Medulla oblongata (tissue), 1 donor: ENCODE measurements around the gene FBLN7.
"Not testable (repeated sequence)": the region's sequence is repeated elsewhere in the genome, so short reads cannot be mapped to it uniquely, and the experiment has no call there.

Experiments used
- DNase-seq: peaks from one replicate; pipeline ENCODE4 v3.0.0-alpha.2; 2015; ENCODE audit errors: extremely low spot score

FBLN7 gene

DNA sequence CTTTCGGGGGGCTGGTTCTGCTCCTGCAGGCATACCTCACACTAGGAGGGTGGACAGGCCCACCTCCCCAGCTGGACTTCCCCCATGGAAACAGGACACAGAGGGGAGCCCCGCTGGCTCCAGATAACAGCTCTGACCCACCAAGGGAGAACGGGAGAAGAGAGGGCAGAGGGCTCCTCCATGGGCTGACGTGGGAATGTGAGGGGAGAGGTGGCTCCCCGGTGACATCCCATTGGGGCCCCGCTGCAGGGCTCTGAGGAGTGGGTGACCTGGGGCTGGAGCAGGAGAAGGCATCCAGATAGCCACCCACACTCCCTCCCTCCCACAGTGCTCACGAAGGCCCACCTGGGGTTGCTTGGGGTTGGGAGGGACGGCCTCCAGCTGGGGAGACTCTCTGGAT, 45.9 kb downstream of the FBLN7 start:
- no peak for DNase-seq

DNA sequence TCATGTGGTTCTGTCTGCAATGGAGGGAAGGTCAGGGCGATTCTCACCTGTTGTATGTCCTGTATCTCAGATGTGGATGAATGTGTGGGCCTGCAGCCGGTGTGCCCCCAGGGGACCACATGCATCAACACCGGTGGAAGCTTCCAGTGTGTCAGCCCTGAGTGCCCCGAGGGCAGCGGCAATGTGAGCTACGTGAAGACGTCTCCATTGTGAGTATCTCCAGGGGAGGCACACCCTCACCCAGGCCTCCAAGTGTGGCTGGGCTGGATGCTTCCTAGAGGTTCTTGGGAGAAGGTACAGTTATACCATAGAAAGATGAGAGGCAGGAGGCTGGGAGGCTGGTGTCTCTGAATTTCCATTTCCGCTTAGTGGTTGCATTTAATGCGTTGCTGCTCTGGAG, 46.9 kb downstream of the FBLN7 start:
- no peak for DNase-seq

DNA sequence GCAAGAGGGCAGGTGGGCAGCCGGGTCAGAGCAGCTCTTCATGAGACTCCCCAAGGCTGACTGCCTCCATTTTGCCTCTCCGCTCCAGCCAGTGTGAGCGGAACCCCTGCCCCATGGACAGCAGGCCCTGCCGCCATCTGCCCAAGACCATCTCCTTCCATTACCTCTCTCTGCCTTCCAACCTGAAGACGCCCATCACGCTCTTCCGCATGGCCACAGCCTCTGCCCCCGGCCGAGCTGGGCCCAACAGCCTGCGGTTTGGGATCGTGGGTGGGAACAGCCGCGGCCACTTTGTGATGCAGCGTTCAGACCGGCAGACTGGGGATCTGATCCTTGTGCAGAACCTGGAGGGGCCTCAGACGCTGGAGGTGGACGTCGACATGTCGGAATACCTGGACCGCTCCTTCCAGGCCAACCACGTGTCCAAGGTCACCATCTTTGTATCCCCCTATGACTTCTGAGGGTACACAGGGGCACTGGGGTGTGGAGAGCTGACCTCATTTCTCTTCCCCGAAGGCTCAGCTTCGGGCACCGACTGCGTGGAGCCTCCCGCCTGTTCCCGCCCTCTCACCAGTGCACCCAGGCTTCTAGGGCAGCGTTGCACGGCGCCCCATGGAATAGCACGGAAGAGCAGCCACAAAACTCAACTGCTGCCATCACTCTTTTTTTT, 49.0 kb downstream of the FBLN7 start:
- DNase-seq, result no peak

DNA sequence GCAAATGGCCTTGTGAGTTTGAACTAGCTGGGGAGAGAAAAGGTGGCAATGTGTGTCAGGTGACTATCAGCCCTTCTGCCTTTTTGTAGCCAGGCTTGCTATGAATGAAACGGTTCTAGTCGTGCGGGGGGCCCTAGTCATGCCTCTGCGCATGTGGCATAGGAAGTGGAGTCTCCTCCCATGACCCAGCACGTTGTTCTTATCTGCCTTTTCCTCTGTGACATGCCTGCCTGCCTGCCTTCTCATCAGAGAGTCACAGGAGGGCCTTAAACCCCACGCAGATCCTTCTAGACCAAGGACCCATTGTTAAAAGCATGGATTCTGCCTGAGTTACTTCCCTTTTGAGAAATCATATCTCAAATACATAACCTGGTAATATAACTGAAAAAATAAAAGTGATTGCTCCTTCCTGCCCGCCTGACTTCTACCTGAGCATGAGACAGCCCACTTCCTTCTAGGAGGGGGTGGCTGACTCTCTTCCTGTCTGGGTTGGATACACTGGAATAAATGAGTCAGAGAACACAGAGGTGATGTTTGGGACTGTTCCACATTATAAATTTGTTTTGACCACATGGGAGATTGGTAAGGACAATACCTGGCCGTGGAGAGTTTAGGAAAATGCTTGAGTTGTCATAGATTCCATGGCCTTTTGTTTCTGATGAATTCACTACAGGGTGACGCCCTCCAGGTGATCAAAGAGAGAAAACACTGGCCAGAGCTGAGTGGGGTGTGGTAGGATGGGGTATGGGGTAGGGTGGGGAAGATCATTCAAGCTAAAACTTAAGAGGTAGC, 49.8 kb downstream of the FBLN7 start:
- DNase-seq, result no peak

DNA sequence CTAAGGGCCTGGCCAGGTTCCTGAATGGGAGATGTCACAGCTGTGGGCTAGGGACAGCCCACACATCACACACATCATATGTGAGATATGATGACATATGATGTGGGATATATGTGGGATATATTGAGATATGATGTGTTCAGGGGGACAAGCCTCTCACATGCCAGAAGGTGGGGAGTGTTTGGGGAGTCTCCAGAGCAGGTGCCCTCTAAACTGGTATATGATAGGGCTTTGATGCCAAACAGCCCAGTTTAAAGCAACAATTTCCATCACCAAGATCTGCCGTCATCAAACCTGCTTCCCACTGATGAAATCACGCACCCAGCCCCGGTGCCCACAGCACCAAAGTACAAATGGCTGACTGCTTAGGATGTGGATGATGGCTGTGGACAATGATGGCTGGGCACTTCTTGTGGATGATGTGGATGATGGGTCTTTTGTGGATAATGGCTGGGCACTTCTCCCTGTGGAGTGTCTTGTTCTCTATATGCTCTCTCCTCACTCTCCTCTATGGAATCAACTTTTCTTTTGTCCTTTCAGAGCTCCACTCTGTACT, 50.9 kb downstream of the FBLN7 start:
- no peak for DNase-seq

DNA sequence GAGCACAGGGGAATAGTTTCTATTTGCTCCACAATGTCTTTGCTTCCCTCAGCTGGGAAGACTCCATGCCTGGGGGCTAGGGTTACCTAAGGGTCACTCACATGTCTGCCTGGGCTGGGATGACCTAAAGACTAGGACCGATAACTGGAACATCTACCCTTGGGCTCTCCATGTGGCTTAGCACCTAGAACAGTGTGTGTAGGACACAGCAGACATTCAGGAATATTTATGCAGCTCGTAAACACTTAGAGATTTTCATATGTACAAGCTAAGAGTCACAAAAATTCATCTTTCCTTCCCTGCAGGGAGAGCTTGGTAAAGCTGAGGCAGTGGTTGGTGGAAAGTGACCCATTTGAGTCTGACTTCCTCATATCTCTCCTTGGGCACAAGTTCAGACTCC, 55.8 kb downstream of the FBLN7 start:
- DNase-seq, result no peak

DNA sequence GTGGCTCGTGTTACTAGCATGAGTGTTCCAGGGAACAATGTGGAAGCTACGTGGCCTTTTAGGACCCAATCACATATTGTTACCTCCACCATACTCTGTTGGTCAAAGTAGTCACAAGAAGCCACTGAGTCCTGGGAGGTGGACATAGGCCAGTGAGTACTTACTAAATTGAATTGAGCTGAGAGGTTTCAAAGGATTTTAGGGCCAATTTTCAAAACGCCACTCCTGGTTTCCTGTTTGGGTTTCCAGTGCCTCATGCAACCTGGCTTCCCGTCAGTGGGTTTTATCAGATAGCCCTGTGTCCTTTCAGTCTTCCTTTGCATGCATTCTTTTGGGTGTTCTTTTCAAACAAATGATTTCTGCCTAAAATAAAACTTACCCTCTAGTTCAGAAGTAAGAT, 56.3 kb downstream of the FBLN7 start:
- no peak for DNase-seq

DNA sequence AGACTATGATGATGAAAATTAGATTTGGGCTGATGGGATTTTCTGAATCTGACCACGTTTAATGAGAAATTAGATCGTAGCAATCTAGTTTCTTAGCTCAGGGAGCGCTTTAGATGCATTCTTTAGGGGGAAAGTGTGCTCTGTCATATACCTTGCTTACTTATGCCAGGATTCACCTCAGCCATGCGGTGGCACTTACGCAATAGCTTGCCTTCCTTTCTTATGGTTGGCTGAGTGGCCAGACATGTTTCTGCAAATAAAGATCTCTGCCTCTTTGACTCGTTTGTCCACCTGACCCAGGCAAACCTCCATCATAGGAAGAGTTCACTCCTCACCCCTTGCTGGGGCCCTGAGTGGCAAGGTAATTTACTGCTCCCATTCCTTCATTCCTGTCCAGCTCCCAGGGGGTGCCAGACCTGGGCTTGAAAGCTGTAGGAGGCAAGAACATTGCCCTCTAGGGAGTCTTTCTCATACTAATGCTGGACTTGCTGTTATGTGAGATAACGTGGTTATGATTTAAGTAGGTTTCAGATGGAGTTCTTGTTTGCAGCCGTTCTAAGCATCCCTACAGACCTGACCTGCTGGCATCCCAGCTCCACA, 57.1 kb downstream of the FBLN7 start:
- DNase-seq, result no peak

DNA sequence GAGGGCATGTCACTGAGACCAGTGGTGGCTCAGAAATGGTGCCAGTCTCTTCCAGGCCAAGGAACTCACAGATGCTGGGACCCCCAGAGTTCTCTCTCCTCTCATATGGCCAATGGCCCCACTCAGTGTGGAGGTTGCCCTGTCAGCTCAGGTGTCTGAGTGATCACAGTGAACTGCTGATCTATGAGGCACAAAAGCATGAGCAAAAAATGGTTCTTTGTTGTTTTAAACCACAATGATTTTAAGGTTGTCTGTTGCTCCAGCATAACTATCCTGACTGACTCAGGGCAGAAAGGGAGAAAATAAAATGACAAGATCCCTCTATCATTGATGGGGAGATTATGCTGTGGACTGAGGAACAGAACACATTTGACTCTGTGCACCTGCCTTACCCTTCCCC, 57.8 kb downstream of the FBLN7 start:
- no peak for DNase-seq

DNA sequence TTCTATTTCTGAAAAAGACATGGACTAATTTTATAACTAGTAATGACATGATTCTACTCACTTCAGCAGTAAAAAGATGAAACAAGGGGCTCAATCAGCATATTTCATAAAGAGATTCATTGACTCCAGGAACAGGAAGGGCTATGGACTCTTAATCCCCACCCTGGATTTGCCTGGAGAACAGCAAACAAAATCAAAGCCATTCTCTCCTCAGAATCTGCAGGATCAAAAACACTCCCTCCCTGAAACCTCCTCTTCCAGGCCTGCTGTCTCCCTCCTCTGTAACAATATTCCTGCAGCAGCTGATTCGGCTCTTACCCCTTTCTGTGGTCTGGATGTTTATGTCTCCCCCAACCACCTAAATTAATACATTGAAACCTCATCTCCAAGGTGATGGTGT, 59.7 kb downstream of the FBLN7 start:
- DNase-seq, result no peak

DNA sequence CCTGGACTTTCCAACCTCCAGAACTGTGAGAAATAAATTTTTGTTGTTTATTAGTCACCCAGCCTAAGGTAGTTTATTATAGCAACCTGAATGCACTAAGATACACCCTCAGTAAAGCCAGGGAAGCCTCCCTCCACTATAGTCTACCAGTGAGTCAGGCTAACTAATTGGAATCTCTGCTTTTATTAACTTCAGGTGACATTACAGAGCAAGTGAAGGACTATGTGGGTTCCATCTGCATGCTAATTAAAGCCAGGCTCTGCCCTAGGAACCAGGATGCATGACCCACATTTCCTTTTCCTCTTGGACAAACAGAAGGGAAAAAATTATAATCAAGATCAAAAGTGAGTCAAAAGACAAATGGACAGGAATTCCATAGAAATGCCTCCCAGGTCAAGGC, 60.6 kb downstream of the FBLN7 start:
- DNase-seq, result no peak

DNA sequence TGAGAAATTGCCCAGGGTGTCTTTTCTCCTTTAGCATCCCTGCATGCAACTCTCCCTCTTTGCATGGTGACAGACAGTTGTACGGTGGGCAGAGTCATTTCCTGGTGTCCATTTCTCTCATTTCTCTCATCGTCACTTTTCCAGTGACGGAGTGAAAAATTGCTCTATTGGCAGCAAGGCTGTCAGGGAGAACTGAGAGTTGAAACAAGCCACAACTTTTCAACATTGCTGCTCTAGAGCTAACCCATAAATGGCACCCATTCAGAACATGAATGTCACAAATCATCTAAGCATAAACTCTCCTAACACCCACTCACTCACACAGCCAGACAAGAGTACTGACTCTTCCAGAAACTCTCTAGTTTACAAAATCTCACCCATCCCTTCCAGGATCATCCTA, 61.0 kb downstream of the FBLN7 start:
- DNase-seq, result no peak

DNA sequence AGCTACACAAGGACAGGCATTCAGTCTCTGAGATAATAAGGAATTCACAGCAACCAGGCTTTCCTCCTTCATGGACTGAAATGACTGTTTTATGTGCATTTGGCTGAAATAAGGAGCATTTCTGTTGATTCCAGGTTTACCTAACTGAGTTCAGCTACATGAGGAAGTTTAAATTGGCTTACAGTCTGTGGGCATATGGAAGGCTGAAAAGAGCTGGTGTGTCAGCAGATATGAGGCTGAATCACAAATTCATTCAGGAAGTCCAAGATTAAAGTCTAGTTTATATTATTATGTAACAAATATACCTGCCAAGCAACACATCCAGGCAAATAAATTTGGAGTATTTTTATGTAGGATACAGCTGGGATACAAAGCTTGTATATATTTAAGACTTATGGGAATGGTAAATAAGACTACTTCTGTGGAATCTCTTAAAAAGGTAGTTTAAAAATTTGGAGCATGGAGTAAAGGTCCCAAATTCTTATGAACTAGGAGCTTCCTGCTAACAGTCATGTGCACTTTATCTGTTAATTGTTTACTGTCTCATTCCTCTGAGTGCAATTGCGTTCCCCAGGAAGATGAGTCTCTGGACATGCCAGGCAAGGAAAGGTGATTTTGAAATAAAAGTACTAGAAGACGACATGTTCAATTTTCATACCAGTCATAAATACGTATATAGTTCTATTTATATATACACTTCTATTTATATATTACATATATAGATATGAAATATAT, 63.7 kb downstream of the FBLN7 start:
- DNase-seq, result no peak

DNA sequence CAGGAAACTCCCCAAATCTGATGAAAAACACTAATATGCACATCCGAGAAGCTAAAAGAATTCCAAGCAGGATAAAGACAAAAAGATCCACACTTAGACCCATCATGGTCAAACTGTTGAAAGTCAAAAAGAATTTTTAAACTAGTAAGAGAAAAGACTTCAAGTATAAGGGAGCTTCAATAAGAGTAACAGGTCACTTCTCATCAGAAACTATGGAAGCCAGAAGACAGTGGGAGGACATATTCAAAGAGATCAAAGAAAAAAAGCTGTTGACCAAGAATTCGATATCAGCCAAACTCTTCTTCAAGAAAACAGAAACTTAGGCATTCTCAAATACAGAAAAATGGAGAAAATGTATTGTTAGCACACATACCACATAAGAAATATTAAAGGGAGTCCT, 66.2 kb downstream of the FBLN7 start:
- DNase-seq, result no peak

DNA sequence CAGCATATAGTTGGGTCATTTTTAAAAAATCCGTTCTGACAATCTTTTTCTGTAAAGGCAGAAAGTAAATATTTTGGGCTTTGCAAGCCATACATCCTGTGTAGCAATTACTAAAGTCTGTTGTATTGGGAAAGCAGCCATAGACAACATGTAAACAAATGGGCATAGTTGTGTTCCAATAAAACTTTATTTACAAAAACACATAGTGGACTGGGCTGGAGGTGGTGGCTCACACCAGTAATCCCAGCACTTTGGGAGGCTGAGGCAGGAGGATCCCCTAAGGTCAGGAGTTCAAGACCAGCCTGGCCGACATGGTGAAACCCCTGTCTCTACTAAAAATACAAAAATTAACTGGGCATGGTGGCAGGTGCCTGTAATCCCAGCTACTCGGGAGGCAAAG, 69.7 kb downstream of the FBLN7 start:
- not testable (repeated sequence) for DNase-seq

DNA sequence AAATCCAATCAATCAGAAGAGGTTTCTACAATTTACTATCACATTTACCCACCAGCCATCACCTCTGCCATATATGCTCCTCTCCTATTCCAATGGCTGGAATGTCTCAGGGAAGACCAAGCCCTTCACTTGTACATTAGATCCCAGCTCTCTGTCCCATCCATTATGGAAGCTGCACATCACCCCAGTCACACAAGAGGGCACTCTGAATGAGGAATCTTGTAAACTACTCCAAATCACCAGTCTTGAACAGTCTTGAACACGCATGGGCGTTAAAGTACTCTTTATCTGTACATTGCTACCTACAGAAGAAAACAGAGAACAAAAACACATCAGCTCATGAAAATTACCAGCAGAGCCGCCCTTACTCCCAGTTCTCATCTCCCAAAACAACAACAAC, 78.0 kb downstream of the FBLN7 start:
- DNase-seq, result no peak

DNA sequence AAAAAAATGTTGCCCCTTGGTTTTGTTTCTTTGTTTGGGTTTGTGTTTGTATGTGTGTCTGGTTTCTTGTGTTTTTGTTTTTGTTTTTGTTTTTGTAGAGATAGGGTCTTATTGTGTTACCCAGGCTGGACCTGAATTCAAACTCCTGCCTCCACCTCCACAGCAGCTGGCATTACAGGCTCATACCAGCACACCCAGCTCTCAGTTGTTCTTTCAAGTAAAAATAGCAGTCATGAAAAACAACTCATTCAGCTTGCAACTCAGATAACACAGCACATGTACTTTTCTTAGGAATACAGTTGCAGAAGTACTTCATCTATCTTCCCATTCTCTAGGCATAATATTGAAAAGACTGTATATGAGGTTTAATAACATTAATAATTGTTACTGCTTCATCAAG, 79.7 kb downstream of the FBLN7 start:
- no peak for DNase-seq

DNA sequence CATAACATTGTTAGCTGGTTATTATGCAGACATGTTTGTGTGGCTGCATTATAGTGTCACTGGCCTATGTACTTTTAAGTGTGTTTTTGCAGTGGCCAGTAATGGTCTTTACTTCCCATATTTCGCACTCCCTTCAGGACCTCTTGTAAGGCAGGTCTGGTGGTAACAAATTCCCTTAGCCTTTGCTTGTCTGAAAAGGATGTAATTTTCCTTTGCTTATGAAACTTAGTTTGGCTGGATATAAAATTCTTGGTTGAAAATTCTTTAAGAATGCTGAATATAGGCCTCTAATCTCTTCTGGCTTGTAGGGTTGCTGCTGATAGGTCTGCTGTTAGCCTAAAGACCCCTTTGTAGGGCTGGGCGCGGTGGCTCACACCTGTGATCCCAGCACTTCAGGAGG, 82.0 kb downstream of the FBLN7 start:
- no peak for DNase-seq

DNA sequence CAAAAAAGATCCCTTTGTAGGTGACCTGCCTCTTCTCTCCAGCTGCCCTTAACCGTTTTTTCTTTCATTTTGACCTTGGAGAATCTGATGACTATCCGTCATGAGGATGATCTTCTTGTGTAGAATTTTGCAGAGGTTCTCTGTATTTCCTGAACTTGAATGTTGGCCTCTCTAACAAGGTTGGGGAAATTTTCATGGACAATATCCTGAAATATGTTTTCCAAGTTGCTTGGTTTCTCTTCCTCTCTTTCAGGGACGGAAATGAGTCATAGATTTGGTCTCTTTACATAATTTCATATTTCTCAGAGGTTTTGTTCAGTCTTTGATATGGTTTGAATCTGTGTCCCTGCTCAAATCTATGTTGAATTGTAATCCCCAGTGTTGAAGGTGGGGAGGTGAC, 82.6 kb downstream of the FBLN7 start:
- DNase-seq, result no peak

DNA sequence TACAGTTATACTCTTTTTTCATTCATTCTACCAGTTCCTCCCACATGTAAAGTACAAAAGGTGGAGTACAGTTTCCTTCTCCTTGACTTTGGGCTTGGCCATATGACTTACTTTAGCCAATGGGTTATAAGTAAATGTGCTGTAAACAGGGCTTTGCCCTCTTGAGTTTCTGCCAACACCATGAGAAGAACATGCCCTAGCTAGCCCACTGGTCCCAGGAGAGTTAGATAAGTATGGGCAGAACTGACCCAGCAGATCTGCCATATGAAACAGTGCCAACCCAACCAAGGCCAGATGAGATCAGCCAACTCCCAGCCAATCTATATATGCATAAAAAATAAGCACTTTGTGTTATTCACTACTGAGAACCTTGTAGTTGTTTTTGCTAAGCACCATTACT, 91.2 kb downstream of the FBLN7 start:
- DNase-seq, result no peak

DNA sequence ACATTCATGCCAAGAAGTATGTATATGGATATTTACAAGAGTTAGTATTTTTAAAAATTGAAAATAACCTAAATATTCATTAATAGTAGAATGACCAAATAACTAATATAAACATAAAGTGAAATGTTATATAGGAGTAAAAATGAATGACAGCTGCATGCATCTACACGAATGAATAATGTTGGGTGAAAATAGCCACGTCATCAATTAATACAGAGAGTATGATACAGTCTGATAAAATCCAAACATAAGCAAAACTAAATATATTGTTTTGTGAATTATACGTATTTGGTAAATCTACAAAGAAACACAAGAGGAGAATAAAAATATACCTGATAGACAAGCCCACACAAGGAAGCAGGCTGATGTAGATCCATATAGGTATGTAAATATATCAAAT, 92.2 kb downstream of the FBLN7 start:
- no peak for DNase-seq
